ENCODE measurements around the gene ADAMTS16. TPM values are rescaled to one million over a fixed set of nuclear protein-coding genes. Genes with fewer than 3 reads are reported as not detected.
"Not testable (repeated sequence)": the region's sequence is repeated elsewhere in the genome, so short reads cannot be mapped to it uniquely, and the experiment has no call there.

Gene ADAMTS16, protein sequence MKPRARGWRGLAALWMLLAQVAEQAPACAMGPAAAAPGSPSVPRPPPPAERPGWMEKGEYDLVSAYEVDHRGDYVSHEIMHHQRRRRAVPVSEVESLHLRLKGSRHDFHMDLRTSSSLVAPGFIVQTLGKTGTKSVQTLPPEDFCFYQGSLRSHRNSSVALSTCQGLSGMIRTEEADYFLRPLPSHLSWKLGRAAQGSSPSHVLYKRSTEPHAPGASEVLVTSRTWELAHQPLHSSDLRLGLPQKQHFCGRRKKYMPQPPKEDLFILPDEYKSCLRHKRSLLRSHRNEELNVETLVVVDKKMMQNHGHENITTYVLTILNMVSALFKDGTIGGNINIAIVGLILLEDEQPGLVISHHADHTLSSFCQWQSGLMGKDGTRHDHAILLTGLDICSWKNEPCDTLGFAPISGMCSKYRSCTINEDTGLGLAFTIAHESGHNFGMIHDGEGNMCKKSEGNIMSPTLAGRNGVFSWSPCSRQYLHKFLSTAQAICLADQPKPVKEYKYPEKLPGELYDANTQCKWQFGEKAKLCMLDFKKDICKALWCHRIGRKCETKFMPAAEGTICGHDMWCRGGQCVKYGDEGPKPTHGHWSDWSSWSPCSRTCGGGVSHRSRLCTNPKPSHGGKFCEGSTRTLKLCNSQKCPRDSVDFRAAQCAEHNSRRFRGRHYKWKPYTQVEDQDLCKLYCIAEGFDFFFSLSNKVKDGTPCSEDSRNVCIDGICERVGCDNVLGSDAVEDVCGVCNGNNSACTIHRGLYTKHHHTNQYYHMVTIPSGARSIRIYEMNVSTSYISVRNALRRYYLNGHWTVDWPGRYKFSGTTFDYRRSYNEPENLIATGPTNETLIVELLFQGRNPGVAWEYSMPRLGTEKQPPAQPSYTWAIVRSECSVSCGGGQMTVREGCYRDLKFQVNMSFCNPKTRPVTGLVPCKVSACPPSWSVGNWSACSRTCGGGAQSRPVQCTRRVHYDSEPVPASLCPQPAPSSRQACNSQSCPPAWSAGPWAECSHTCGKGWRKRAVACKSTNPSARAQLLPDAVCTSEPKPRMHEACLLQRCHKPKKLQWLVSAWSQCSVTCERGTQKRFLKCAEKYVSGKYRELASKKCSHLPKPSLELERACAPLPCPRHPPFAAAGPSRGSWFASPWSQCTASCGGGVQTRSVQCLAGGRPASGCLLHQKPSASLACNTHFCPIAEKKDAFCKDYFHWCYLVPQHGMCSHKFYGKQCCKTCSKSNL
- total RNA-seq: not detected in 2 replicates

DNA sequence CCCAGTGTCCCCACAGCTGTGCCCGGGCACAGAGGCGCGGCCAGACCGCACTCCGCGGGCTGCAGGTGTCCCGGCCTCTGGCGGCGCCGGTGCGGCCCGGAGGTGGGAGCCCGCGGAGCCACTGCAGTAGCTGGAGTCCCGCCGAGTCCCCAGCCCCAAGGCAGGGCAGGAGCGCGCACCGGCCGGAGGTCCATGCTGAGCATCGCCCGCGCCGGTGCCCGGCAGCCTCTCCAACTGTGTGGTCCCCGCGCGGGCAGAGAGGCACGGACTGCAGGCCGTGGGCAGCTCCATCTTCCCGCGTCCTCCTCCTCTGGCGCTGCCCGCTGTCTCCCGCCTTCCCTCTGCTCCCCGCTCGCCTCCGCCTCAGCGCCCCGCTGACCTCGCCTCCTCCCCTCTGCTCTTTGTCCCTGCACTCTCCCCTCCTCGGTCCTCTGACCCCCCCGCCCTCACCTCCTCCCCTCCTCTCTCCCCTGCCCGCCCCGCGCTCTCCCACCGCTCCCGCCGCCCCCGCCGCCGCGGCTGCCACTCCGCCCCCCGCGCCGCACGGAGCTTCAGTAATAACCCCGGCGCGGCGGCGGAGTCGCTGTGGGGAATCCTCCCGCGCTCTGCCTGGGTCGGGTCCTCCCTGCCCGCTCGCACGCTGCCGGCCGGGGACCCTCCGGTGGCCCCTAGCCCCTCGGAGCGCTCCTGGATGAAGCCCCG lies at the start of gene ADAMTS16:
TSS of gene ADAMTS16 (plus strand) at position 554 of the 702 bp plus-strand sequence. CDS start at position 692, 138 bp downstream.
- DNase-seq (ENCODE audit: low read depth in 2 of 2): no peak

DNA sequence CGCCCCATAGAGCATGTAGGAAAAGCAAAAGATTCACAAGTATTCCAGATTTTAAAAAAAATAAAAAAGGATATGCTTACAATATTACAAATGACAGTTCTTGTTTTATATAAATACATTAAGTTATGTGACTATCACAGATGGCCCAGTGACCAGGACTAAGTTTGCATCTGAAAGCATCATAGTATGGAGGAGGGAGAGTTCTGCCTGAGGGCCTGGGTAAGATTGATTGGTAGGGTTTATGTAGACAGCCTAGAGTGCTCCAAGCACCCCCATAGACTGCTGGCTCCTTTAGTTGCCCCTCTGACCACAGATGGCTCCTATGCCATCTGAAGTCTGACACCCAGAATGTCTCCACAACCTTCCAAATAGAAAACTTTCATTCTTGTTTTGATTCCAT lies 48.0 kb upstream of the ADAMTS16 start:
- no peak for DNase-seq (ENCODE audit: low read depth in 2 of 2)

GRCh38 chr5:5100635-5101034 lies 39.5 kb upstream of the ADAMTS16 start:
- no peak for DNase-seq (ENCODE audit: low read depth in 2 of 2)

GRCh38 chr5:5101676-5102075 lies 38.5 kb upstream of the ADAMTS16 start:
- DNase-seq (ENCODE audit: low read depth in 2 of 2): no peak

GRCh38 chr5:5103245-5103644 lies 36.9 kb upstream of the ADAMTS16 start:
- DNase-seq (ENCODE audit: low read depth in 2 of 2): no peak

GRCh38 chr5:5104550-5104949 lies 35.6 kb upstream of the ADAMTS16 start:
- DNase-seq (ENCODE audit: low read depth in 2 of 2): no peak

- DNase-seq (ENCODE audit: low read depth in 2 of 2): no peak
These were observed 34.6 kb upstream of the ADAMTS16 start for GRCh38 chr5:5105531-5105930.

- DNase-seq (ENCODE audit: low read depth in 2 of 2): no peak
These were observed 23.2 kb upstream of the ADAMTS16 start for GRCh38 chr5:5116956-5117355.

GRCh38 chr5:5122776-5123175 lies 17.4 kb upstream of the ADAMTS16 start:
- DNase-seq (ENCODE audit: low read depth in 2 of 2): no peak

DNA sequence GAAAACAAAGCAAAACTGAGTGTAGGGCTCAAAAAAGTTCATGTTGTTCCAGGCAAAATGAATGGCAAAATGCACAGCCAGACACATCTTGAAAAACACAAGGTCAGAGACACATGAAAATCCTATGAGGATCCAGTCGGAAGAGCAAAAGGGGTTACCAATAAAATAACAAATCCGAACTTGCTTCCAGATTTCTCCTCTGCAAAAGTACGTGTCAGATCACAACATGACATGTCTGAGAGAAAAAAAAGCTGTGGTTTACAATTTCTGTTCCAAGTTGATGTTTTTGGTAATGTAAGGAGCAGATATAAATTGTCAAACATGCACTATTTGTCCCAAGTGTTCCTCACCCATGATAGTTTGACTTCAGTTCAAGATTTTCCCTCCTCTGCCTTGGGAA lies 15.9 kb upstream of the ADAMTS16 start:
- no peak for DNase-seq (ENCODE audit: low read depth in 2 of 2)

- no peak for DNase-seq (ENCODE audit: low read depth in 2 of 2)
These were observed 13.7 kb upstream of the ADAMTS16 start for GRCh38 chr5:5126444-5126843.

DNA sequence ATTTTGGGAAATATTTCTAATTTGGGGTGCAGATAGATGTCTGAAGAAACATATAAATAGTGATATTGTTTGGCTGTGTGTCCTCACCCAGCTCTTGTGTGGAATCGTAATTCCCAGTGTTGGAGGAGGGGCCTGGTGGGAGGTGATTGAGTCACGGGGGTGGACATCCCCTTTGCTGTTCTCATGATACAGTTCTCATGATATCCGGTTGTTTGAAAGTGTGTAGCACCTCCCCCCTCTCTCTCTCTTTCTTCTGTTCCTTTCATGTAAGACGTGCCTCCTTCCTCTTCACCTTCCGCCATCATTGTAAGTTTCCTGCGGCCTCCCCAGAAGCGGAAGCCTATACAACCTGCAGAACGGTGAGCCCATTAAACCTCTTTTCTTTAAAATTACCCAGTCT lies 11.4 kb upstream of the ADAMTS16 start:
- no peak for DNase-seq (ENCODE audit: low read depth in 2 of 2)

DNA sequence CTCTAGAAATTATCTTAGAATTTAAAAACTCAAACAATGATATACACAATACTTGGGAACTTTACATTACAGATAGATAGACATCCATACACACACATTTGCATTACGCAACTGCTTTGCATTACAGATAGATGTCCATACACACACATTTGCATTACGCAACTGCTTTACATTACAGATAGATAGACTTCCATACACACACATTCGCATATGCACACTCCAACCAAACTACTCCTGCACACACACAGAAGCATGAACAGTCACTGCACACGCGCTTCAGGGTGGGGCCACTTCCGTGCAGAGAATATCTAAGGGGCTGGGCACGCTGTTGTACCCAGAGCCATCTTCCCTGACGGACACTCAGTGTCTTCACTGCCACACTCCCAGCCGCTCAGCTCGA lies 7.9 kb upstream of the ADAMTS16 start:
- no peak for DNase-seq (ENCODE audit: low read depth in 2 of 2)

- no peak for DNase-seq (ENCODE audit: low read depth in 2 of 2)
These were observed 7.3 kb upstream of the ADAMTS16 start for GRCh38 chr5:5132693-5133295.

DNA sequence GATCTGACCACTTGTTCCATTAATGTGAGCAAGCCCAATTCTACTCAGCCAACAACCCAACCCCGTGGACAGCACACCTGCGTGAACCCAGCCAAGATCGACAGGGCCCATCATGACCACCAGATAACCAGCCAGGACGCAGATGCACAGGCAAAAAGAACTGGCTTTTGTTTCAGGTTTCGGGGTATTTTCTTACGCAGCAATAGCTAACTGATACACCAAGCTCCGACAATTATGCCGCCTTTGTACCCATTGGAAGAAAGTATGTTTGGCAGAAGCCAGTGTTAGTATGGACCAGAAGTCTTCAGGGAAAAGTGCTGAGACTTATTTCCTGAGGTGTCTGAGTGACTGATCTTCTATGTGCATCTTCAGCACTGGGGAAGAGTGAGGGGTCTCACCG lies 6.0 kb upstream of the ADAMTS16 start:
- no peak for DNase-seq (ENCODE audit: low read depth in 2 of 2)

DNA sequence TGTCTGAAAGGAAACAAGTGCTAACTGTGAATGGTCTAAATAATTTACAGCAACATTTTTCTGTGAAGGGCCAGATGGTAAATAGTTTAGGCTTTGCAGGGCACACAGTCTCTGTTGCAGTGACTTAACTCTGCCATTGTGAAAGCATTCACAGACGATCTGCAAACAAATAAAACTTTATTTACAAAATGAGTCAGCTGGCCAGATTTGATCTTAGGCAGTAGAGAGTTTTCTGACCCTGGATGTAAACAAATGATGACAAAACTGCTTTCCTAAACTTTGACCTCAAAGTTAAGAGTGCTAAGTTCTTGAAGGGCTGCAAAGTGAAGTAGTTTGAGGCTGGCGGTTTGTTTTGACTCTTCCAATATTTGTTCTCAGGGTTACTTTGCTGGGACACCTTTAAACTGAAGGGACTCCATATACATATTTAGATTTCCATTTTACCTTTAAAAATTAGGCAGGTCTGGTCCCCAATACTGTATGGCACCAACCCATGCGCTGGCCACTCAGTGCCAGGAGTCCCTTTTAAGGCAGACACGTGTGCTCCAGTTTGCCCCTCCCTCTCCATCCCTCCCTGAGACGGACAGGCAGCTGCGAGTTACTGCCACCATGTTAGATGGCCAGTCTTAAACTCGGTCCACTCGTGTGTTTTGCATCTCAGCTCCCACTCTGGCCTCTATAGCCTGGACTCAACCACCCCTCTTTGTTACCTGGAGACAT lies 4.0 kb upstream of the ADAMTS16 start:
- no peak for DNase-seq (ENCODE audit: low read depth in 2 of 2)

DNA sequence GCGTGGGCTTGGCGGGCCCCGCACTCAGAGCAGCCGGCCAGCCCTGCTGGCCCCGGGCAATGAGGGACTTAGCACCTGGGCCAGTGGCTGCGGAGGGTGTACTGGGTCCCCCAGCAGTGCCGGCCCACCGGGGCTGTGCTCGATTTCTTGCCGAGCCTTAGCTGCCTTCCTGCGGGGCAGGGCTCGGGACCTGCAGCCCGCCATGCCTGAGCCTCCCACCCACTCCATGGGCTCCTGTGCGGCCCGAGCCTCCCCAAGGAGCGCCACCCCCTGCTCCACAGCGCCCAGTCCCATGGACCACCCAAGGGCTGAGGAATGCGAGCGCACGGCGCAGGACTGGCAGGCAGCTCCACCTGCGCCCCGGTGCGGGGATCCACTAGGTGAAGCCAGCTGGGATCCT lies 2.3 kb upstream of the ADAMTS16 start:
- DNase-seq (ENCODE audit: low read depth in 2 of 2): not testable (repeated sequence)

DNA sequence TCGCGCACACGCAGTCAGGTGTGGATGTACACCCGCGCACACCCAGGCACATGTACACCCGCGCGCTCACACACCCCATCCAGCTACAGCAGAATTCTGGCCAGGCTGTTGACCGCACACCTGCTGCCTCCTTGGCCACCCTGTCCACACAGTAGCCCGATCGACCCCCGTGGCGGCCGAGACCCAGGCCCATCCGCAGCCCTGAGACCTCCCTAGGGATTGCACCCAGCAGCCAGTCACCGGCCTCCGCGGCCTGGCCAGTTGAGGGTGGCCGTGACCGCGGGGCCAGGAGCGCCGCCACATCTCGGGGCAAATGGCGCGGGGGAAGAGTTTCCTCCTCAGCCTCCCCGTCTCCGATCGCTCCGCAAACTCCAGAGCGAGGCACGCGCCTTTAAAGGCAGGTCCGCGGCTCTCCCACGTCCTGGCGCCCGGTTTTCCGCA lies 774 bp upstream of the ADAMTS16 start:
- no peak for DNase-seq (ENCODE audit: low read depth in 2 of 2)

DNA sequence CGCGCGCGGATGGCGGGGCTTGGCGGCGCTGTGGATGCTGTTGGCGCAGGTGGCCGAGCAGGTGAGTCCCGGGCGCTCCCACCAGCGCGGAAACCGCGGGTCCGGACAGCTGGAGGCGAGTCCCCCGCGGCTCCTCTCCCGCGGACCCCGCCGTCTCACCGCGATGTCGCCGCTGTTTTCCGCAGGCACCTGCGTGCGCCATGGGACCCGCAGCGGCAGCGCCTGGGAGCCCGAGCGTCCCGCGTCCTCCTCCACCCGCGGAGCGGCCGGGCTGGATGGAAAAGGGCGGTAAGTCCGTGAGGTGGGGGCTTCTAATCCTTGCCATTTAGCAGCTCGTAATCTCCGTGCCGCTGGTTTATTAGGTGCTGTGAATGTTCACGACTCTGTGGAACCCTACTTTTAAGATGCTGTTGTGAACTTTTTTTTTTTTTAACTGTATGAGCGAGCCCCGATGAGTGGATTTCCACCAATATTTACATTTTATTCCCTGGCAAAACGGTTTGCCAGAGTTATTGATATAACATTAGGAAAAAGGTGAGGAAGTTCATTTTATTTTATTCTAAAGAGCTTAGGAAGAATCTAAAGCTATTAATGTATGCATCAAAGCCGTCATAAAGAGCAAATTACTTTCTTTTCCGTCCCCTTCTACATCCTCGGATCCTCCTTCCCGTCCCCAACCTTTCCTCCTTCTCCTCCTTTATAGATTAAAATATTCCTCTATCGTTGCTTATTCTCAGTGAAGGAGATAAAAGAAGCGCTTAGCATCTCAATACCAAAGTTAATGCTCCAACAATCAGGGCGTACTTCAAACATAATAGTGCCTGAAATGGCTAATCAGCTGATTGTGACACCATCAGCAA lies 579 bp downstream of the ADAMTS16 start:
- DNase-seq (ENCODE audit: low read depth in 2 of 2): no peak
